ENCODE results near the gene CACNA2D2. TPM values are rescaled to one million over a fixed set of nuclear protein-coding genes. Genes with fewer than 3 reads are reported as not detected.

CACNA2D2 gene
- total and polyA plus RNA-seq, 2 of the 13 experiments (the other 11 are each of a cell fraction or from before 2014, with no cell fraction given), result not detected

GRCh38 chr3:50320853-50321335 lies 182.5 kb downstream of the CACNA2D2 start (continued):
- TF ChIP-seq ZNF33A (CRISPR knock-in tag; IDR thresholded peaks at IDR 0.05; ENCODE audit: borderline replicate concordance) (no peak), NR0B2 (CRISPR knock-in tag; IDR thresholded peaks at IDR 0.05) (no peak; the same call in 1 of the 2 replicates), ZSCAN25 (CRISPR knock-in tag; IDR thresholded peaks at IDR 0.05) (peak; percentile 58; the same call in 1 of the 2 replicates), ZBTB7B (CRISPR knock-in tag; IDR thresholded peaks at IDR 0.05) (0 out of 2 replicates have a peak, but pooled peaks have one; percentile 15), PCBP1 (IDR thresholded peaks at IDR 0.05; ENCODE audit: borderline replicate concordance, low read depth, low read length) (no peak), STAT5B (CRISPR knock-in tag; IDR thresholded peaks at IDR 0.05) (no peak), ZNF746 (CRISPR knock-in tag; IDR thresholded peaks at IDR 0.05) (0 out of 2 replicates have a peak, but pooled peaks have one; percentile 11), NR3C1 (CRISPR knock-in tag; IDR thresholded peaks at IDR 0.05) (no peak), NFIC (IDR thresholded peaks at IDR 0.05; ENCODE audit: low read length) (no peak), ZNF451 (CRISPR knock-in tag; IDR thresholded peaks at IDR 0.05) (no peak), SMARCC2 (IDR thresholded peaks at IDR 0.05) (no peak), SAP130 (CRISPR knock-in tag; IDR thresholded peaks at IDR 0.05; ENCODE audit: low read depth) (peak; percentile 89), ARHGAP35 (CRISPR knock-in tag; IDR thresholded peaks at IDR 0.05; ENCODE audit: borderline replicate concordance) (0 out of 2 replicates have a peak, but pooled peaks have one; percentile 47), HMG20B (CRISPR knock-in tag; conservative IDR thresholded peaks at IDR 0.05) (no peak), SNAI1 (CRISPR knock-in tag; IDR thresholded peaks at IDR 0.05; ENCODE audit: borderline replicate concordance) (no peak), HDAC1 (CRISPR knock-in tag; IDR thresholded peaks at IDR 0.05) (peak; percentile 30; the same call in 1 of the 2 replicates), TFDP2 (CRISPR knock-in tag; IDR thresholded peaks at IDR 0.05) (peak; percentile 32; the same call in 1 of the 2 replicates), KAT8 (CRISPR knock-in tag; IDR thresholded peaks at IDR 0.05) (no peak), FOXA3 (CRISPR knock-in tag; IDR thresholded peaks at IDR 0.05) (no peak), FOXP4 (CRISPR knock-in tag; IDR thresholded peaks at IDR 0.05) (no peak), BORCS8-MEF2B (CRISPR knock-in tag; IDR thresholded peaks at IDR 0.05) (no peak; the same call in 1 of the 2 replicates), RFX1 (IDR thresholded peaks at IDR 0.05) (no peak), KLF9 (CRISPR knock-in tag; IDR thresholded peaks at IDR 0.05; ENCODE audit: low read depth) (no peak), ZHX1 (CRISPR knock-in tag; IDR thresholded peaks at IDR 0.05; ENCODE audit: low read depth) (no peak), ZNF724P (CRISPR knock-in tag; IDR thresholded peaks at IDR 0.05; ENCODE audit: borderline replicate concordance) (no peak; the same call in 1 of the 2 replicates), ZNF354B (CRISPR knock-in tag; IDR thresholded peaks at IDR 0.05) (no peak), TEAD2 (CRISPR knock-in tag; IDR thresholded peaks at IDR 0.05) (no peak), ZNF331 (CRISPR knock-in tag; IDR thresholded peaks at IDR 0.05) (no peak)

Data from HepG2 (cell line).